Loucy (cell line): Measurements from ENCODE around the gene ERICH4.

Source experiments
- H2AFZ ChIP-seq: fragments of 200-600 bp; sonication (generic); 2 replicates; pipeline ENCODE4 v1.6.0; 2016; ENCODE audit warnings: antibody characterized with exemption, mild to moderate bottlenecking, low read length, moderate library complexity
- H3F3A ChIP-seq: fragments of 200-600 bp; 2 replicates; pipeline ENCODE4 v1.6.0; 2016; ENCODE audit warnings: antibody characterized with exemption, low read depth, mild to moderate bottlenecking
- H3K27me3 ChIP-seq: fragments of 200-600 bp; sonication (generic); 2 replicates; pipeline ENCODE4 v1.6.1; 2014; ENCODE audit warnings: low read length, mild to moderate bottlenecking; ENCODE audit not compliant: insufficient read depth, poor library complexity, severe bottlenecking
- H3K36me3 ChIP-seq: fragments of 200-600 bp; sonication (generic); 2 replicates; pipeline ENCODE4 v1.6.1; 2016; ENCODE audit warnings: low read length; ENCODE audit not compliant: insufficient read depth
- H3K4me1 ChIP-seq: fragments of 200-600 bp; sonication (generic); 2 replicates; pipeline ENCODE4 v1.5.1; 2014; ENCODE audit warnings: low read length, mild to moderate bottlenecking; ENCODE audit not compliant: insufficient read depth, poor library complexity, severe bottlenecking
- H3K4me2 ChIP-seq: fragments of 200-600 bp; sonication (generic); 2 replicates; pipeline ENCODE4 v1.6.0; 2014; ENCODE audit warnings: antibody characterized with exemption, low read length, low read depth, mild to moderate bottlenecking; ENCODE audit not compliant: poor library complexity, severe bottlenecking
- H3K4me3 ChIP-seq: fragments of 200-600 bp; sonication (generic); 2 replicates; pipeline ENCODE4 v1.5.1; 2014; ENCODE audit warnings: low read length, mild to moderate bottlenecking, mixed read lengths; ENCODE audit not compliant: poor library complexity, severe bottlenecking
- H3K79me2 ChIP-seq: fragments of 200-600 bp; sonication (generic); 2 replicates; pipeline ENCODE4 v1.6.1; 2014; ENCODE audit warnings: low read length; ENCODE audit not compliant: insufficient read depth
- H3K9ac ChIP-seq: fragments of 200-600 bp; sonication (generic); 2 replicates; pipeline ENCODE4 v1.6.0; 2014; ENCODE audit warnings: mild to moderate bottlenecking, low read depth, low read length, moderate library complexity; ENCODE audit not compliant: poor library complexity, severe bottlenecking
- H3K9me2 ChIP-seq: fragments of 200-600 bp; sonication (generic); replicated peaks from 2 replicates; pipeline ENCODE4 v1.6.1; 2016; ENCODE audit warnings: low read depth, low read length, mixed read lengths
- H3K9me3 ChIP-seq: fragments of 200-600 bp; sonication (generic); 2 replicates; pipeline ENCODE4 v1.6.1; 2014; ENCODE audit warnings: mild to moderate bottlenecking, antibody characterized with exemption, low read length, low read depth; ENCODE audit not compliant: insufficient read depth
- H4K20me1 ChIP-seq: fragments of 200-600 bp; sonication (generic); 2 replicates; pipeline ENCODE4 v1.6.0; 2014; ENCODE audit warnings: antibody characterized with exemption, low read length, mild to moderate bottlenecking; ENCODE audit not compliant: insufficient read depth, poor library complexity, severe bottlenecking
- EZH2phosphoT487 ChIP-seq: fragments of 200-600 bp; IDR thresholded peaks from 2 replicates; pipeline ENCODE4 v1.6.1; 2018; ENCODE audit warnings: antibody characterized with exemption, mild to moderate bottlenecking, moderate library complexity, borderline replicate concordance
- TF ChIP-seq, protein P1 (sequence below): fragments of 200-600 bp; sonication (generic); conservative IDR thresholded peaks from 2 replicates; pipeline ENCODE4 v1.5.1; 2014; ENCODE audit warnings: mild to moderate bottlenecking, antibody characterized with exemption, low read length

ERICH4 gene

GRCh38 chr19:41415154-41415571 is 27.8 kb upstream of the ERICH4 start:
- no peaks in the 10 kb centered on the region for H3K9me3 ChIP-seq
- H4K20me1 ChIP-seq, result no peaks in the 10 kb centered on the region
- H3K9me2 ChIP-seq, result no peaks in the 10 kb centered on the region
- no peak overlapping the region for H3K9ac ChIP-seq
- no peaks in the 10 kb centered on the region for H3K4me1 ChIP-seq
- no peaks in the 10 kb centered on the region for H3F3A ChIP-seq
- TF ChIP-seq, protein P1, sequence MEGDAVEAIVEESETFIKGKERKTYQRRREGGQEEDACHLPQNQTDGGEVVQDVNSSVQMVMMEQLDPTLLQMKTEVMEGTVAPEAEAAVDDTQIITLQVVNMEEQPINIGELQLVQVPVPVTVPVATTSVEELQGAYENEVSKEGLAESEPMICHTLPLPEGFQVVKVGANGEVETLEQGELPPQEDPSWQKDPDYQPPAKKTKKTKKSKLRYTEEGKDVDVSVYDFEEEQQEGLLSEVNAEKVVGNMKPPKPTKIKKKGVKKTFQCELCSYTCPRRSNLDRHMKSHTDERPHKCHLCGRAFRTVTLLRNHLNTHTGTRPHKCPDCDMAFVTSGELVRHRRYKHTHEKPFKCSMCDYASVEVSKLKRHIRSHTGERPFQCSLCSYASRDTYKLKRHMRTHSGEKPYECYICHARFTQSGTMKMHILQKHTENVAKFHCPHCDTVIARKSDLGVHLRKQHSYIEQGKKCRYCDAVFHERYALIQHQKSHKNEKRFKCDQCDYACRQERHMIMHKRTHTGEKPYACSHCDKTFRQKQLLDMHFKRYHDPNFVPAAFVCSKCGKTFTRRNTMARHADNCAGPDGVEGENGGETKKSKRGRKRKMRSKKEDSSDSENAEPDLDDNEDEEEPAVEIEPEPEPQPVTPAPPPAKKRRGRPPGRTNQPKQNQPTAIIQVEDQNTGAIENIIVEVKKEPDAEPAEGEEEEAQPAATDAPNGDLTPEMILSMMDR, result no peak
- TF ChIP-seq EZH2phosphoT487, result no peak
- no peaks in the 10 kb centered on the region for H3K79me2 ChIP-seq
- no peak overlapping the region for H3K4me3 ChIP-seq
- H3K27me3 ChIP-seq, result no peaks in the 10 kb centered on the region
- H3K4me2 ChIP-seq, result no peak overlapping the region
- H3K36me3 ChIP-seq, result peaks cover 17% of the 10 kb centered on the region; the same call in 1 of the 2 replicates
- no peak overlapping the region for H2AFZ ChIP-seq

GRCh38 chr19:41416194-41416674 is 26.7 kb upstream of the ERICH4 start:
- no peak overlapping the region for H3K4me2 ChIP-seq
- no peaks in the 10 kb centered on the region for H3K27me3 ChIP-seq
- H3K9me2 ChIP-seq, result no peaks in the 10 kb centered on the region
- H3K36me3 ChIP-seq, result peaks cover 24% of the 10 kb centered on the region; the same call in 1 of the 2 replicates
- no peaks in the 10 kb centered on the region for H3K4me1 ChIP-seq
- no peak for TF ChIP-seq EZH2phosphoT487
- TF ChIP-seq, protein P1, result no peak
- H4K20me1 ChIP-seq, result no peaks in the 10 kb centered on the region
- H3K4me3 ChIP-seq, result no peak overlapping the region
- H3K9ac ChIP-seq, result no peak overlapping the region
- no peak overlapping the region for H2AFZ ChIP-seq
- H3F3A ChIP-seq, result no peaks in the 10 kb centered on the region
- no peaks in the 10 kb centered on the region for H3K79me2 ChIP-seq
- H3K9me3 ChIP-seq, result no peaks in the 10 kb centered on the region

- H3K79me2 ChIP-seq, result no peaks in the 10 kb centered on the region
Observed at GRCh38 chr19:41420101-41420880, 22.7 kb upstream of the ERICH4 start.

More at GRCh38 chr19:41420101-41420880, 22.7 kb upstream of the ERICH4 start:
- Histone ChIP-seq H3K36me3 (peaks cover 38% of the 10 kb centered on the region; the same call in 1 of the 2 replicates), H3K4me1 (no peaks in the 10 kb centered on the region), H4K20me1 (no peaks in the 10 kb centered on the region), H3K27me3 (no peaks in the 10 kb centered on the region), H2AFZ (no peak overlapping the region), H3K9ac (no peak overlapping the region), H3K9me2 (no peaks in the 10 kb centered on the region), H3F3A (no peaks in the 10 kb centered on the region), H3K4me3 (no peak overlapping the region), H3K4me2 (no peak overlapping the region), H3K9me3 (no peaks in the 10 kb centered on the region)
- TF ChIP-seq EZH2phosphoT487, result no peak
- TF ChIP-seq, protein P1, result no peak
